Panc1 (cell line): Measurements from ENCODE around the gene SEC11C. TPM values are rescaled to one million over a fixed set of nuclear protein-coding genes. Genes with fewer than 3 reads are reported as not detected.

Experiments used
- ATAC-seq: fragments of 200-7000 bp; cut with Tn5 transposase; 2 replicates; pipeline ENCODE4 v1.9.1; 2020; ENCODE audit warnings: mild to moderate bottlenecking, moderate library complexity
- BruUV-seq: library from RNA; stranded (reverse); fragments of 400-500 nt; replicated peaks from 2 replicates; lab custom pipeline; 2021; lab: Mats Ljungman, UMichigan
- CTCF ChIA-PET: fragments of 300-600 bp; sonication (Branson Sonifier 250); formaldehyde crosslinking; loops from one replicate; lab custom pipeline; 2022; ENCODE audit warnings: antibody characterized with exemption; lab: Charles Lee
- POLR2A ChIA-PET: fragments of 300-600 bp; sonication (Branson Sonifier 250); formaldehyde crosslinking; loops from one replicate; lab custom pipeline; 2022; ENCODE audit warnings: antibody characterized with exemption; lab: Charles Lee
- DNase-seq: peaks from one replicate; pipeline ENCODE4 v3.0.0-alpha.2; 2010; ENCODE audit warnings: low read depth, low spot score
- H3K27ac ChIP-seq: 2 replicates; pipeline ENCODE4 v1.5.1; 2011; ENCODE audit warnings: mild to moderate bottlenecking, low read length, inconsistent platforms
- H3K27me3 ChIP-seq: fragments of 200-500 bp; sonication (Bioruptor generic); 2 replicates; pipeline ENCODE4 v1.6.0; 2014; ENCODE audit warnings: low read length, inconsistent platforms; ENCODE audit not compliant: control insufficient read depth, insufficient read depth
- H3K36me3 ChIP-seq: fragments of 200-500 bp; sonication (Bioruptor generic); 2 replicates; pipeline ENCODE4 v1.5.1; 2014; ENCODE audit warnings: inconsistent platforms, mild to moderate bottlenecking, low read length, moderate library complexity; ENCODE audit not compliant: control insufficient read depth, insufficient read depth
- H3K4me1 ChIP-seq: 2 replicates; pipeline ENCODE4 v1.5.1; 2011; ENCODE audit warnings: inconsistent platforms, mild to moderate bottlenecking, low read length, moderate library complexity; ENCODE audit not compliant: control insufficient read depth, insufficient read depth
- H3K4me3 ChIP-seq, 2 experiments: 2 replicates each; pipeline ENCODE4 v1.5.1; 2011 to 2012; ENCODE audit warnings: low read depth in 2 of 2, low read length in 2 of 2, mild to moderate bottlenecking in 2 of 2, inconsistent platforms in 1 of 2, moderate library complexity in 1 of 2
- H3K9me3 ChIP-seq: fragments of 200-500 bp; sonication (Bioruptor generic); 2 replicates; pipeline ENCODE4 v1.5.1; 2014; ENCODE audit warnings: low read depth, mild to moderate bottlenecking, inconsistent platforms, low read length, moderate library complexity; ENCODE audit not compliant: control insufficient read depth, insufficient read depth
- POLR2AphosphoS5 ChIP-seq: IDR thresholded peaks from 2 replicates; pipeline ENCODE4 v1.6.1; 2012; ENCODE audit warnings: mild to moderate bottlenecking, low read depth, low read length, moderate library complexity
- SIN3A ChIP-seq: IDR thresholded peaks from 2 replicates; pipeline ENCODE4 v1.6.1; 2012; ENCODE audit warnings: low read depth, mild to moderate bottlenecking, low read length, moderate library complexity, borderline replicate concordance; ENCODE audit not compliant: insufficient read depth
- TCF7L2 ChIP-seq: IDR thresholded peaks from 2 replicates; pipeline ENCODE4 v1.6.1; 2011; ENCODE audit warnings: mild to moderate bottlenecking, low read depth, low read length, inconsistent platforms
- in situ Hi-C: cut with HindIII; loops from 2 replicates; pipeline ENCODE4 v1.10.0; 2016; ENCODE audit warnings: low sequenced_read_pairs, low pct_unique_long_range_greater_than_20kb
- intact Hi-C: fragments of 100-400 bp; cut with micrococcal nuclease; formaldehyde crosslinking; loops from one replicate; pipeline ENCODE4 v1.10.0; 2022; ENCODE audit not compliant: unreplicated experiment
- total RNA-seq: library from RNA; stranded (reverse); gene quantifications from one replicate; pipeline ENCODE4 v1.2.1, GENCODE V29; 2021; ENCODE audit not compliant: unreplicated experiment
- TF ChIP-seq, protein P1 (sequence below): fragments of 450-650 bp; IDR thresholded peaks from 2 replicates; pipeline ENCODE4 v1.5.1; 2017; ENCODE audit warnings: mild to moderate bottlenecking
- TF ChIP-seq, protein P2 (sequence below), 2 experiments: IDR thresholded peaks; 2 replicates each; pipeline ENCODE4 v1.6.1; 2011 to 2012; ENCODE audit warnings: low read depth in 2 of 2, control low read depth in 1 of 2, low read length in 1 of 2, mild to moderate bottlenecking in 1 of 2, moderate library complexity in 1 of 2; ENCODE audit not compliant: insufficient read depth in 1 of 2

SEC11C gene
- total RNA-seq, 1 experiment from 2014 or later, result 48.3 TPM

GRCh38 chr18:59196161-59196725 lies 56.6 kb downstream of the SEC11C start:
- in situ Hi-C loops, result no loop called here
- DNase-seq (no peak), ATAC-seq (no peak)
- no peaks in the 10 kb centered on the region; the same call in 1 of the 2 replicates for H3K27me3 ChIP-seq
- POLR2A ChIA-PET, result no interaction called here
- no peaks in the 10 kb centered on the region for H3K36me3 ChIP-seq
- H3K27ac ChIP-seq, result no peak overlapping the region
- no peaks in the 10 kb centered on the region for H3K9me3 ChIP-seq
- no peak overlapping the region for H3K4me3 ChIP-seq
- H3K4me1 ChIP-seq, result no peaks in the 10 kb centered on the region
- TF ChIP-seq TCF7L2 (no peak), POLR2AphosphoS5 (no peak), SIN3A (no peak)
- TF ChIP-seq, protein P1, sequence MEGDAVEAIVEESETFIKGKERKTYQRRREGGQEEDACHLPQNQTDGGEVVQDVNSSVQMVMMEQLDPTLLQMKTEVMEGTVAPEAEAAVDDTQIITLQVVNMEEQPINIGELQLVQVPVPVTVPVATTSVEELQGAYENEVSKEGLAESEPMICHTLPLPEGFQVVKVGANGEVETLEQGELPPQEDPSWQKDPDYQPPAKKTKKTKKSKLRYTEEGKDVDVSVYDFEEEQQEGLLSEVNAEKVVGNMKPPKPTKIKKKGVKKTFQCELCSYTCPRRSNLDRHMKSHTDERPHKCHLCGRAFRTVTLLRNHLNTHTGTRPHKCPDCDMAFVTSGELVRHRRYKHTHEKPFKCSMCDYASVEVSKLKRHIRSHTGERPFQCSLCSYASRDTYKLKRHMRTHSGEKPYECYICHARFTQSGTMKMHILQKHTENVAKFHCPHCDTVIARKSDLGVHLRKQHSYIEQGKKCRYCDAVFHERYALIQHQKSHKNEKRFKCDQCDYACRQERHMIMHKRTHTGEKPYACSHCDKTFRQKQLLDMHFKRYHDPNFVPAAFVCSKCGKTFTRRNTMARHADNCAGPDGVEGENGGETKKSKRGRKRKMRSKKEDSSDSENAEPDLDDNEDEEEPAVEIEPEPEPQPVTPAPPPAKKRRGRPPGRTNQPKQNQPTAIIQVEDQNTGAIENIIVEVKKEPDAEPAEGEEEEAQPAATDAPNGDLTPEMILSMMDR, result no peak
- TF ChIP-seq, protein P2, sequence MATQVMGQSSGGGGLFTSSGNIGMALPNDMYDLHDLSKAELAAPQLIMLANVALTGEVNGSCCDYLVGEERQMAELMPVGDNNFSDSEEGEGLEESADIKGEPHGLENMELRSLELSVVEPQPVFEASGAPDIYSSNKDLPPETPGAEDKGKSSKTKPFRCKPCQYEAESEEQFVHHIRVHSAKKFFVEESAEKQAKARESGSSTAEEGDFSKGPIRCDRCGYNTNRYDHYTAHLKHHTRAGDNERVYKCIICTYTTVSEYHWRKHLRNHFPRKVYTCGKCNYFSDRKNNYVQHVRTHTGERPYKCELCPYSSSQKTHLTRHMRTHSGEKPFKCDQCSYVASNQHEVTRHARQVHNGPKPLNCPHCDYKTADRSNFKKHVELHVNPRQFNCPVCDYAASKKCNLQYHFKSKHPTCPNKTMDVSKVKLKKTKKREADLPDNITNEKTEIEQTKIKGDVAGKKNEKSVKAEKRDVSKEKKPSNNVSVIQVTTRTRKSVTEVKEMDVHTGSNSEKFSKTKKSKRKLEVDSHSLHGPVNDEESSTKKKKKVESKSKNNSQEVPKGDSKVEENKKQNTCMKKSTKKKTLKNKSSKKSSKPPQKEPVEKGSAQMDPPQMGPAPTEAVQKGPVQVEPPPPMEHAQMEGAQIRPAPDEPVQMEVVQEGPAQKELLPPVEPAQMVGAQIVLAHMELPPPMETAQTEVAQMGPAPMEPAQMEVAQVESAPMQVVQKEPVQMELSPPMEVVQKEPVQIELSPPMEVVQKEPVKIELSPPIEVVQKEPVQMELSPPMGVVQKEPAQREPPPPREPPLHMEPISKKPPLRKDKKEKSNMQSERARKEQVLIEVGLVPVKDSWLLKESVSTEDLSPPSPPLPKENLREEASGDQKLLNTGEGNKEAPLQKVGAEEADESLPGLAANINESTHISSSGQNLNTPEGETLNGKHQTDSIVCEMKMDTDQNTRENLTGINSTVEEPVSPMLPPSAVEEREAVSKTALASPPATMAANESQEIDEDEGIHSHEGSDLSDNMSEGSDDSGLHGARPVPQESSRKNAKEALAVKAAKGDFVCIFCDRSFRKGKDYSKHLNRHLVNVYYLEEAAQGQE (IDR thresholded peaks at IDR 0.05; ENCODE audit: insufficient read depth in 1 of 2, low read depth in 2 of 2, low read length in 1 of 2), result no peak
- CTCF ChIA-PET, result interaction anchor here (0.6 kb wide), 1 partner anchor 71 kb away, joined by 7 read pairs; no protein-coding TSS in a partner anchor
- no TSS peak for BruUV-seq
- intact Hi-C loops, result no loop called here

- BruUV-seq, result no TSS peak
These were observed 58.0 kb downstream of the SEC11C start for GRCh38 chr18:59197636-59198035.

More at GRCh38 chr18:59197636-59198035, 58.0 kb downstream of the SEC11C start:
- Histone ChIP-seq H3K4me1 (no peaks in the 10 kb centered on the region), H3K27ac (no peak overlapping the region), H3K9me3 (no peaks in the 10 kb centered on the region), H3K36me3 (no peaks in the 10 kb centered on the region), H3K27me3 (no peaks in the 10 kb centered on the region; the same call in 1 of the 2 replicates), H3K4me3 (no peak overlapping the region)
- intact Hi-C loops, result no loop called here
- ATAC-seq (no peak), DNase-seq (no peak)
- in situ Hi-C loops, result no loop called here
- POLR2A ChIA-PET, result no interaction called here
- TF ChIP-seq TCF7L2 (no peak), SIN3A (no peak), POLR2AphosphoS5 (no peak)
- TF ChIP-seq, protein P2 (IDR thresholded peaks at IDR 0.05; ENCODE audit: insufficient read depth in 1 of 2, low read depth in 2 of 2, low read length in 1 of 2), result no peak
- TF ChIP-seq, protein P1, result no peak
- CTCF ChIA-PET, result no interaction called here
